Smooth muscle cell of the brain vasculature (primary cell): ENCODE results near the gene FAM162B.
"Not testable (repeated sequence)": the region's sequence is repeated elsewhere in the genome, so short reads cannot be mapped to it uniquely, and the experiment has no call there.

Experiments used
- DNase-seq: peaks from one replicate; pipeline ENCODE4 v3.0.0-alpha.2; 2012; ENCODE audit warnings: low read depth, low spot score

The FAM162B gene

DNA sequence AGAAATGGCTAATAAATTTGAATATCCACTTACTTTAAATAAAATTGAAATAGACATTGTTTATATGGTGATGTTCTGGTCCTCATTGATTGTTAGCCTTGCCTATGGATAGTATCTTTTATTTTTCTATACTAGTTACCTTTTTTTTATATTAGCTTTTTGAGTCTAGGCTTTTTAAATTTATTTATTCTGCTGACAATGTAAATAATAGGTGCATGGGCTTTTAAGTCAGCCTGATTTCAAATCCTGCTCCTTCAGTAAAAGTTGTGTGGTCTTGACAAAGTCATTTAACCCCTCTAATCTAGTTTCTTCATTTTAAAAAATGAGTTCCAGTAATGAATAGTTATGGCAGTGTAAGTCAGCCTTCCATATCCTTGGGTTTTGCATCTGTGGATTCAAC, 38.6 kb downstream of the FAM162B start:
- no peak for DNase-seq

GRCh38 chr6:116714761-116715160, 50.8 kb downstream of the FAM162B start:
- DNase-seq = no peak

DNA sequence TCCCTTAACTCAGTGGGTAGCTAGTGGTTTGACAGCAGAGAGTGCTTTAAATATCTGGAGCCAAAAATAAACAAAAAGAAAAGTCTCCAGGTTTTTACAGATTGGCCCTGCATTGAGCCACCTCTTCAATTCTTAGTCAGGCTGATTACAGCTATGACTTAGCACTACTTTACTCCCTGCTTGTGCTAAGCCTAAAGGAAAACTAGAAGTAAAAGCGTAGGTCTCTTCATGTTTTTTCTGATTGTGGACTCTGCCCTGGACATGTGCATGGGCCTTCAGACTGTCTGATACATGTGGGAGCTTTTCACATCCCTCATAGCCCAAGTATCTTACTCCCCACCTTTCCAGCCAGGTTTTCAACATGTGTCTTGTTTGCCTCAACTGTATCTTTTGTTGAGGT, 51.2 kb downstream of the FAM162B start:
- no peak for DNase-seq

- DNase-seq = no peak
These were observed 59.6 kb downstream of the FAM162B start for GRCh38 chr6:116705917-116706316.

- not testable (repeated sequence) for DNase-seq
These were observed 61.6 kb downstream of the FAM162B start for GRCh38 chr6:116703888-116704287.
